Gastrocnemius medialis (tissue), 4 donors: ENCODE data around the gene CMIP.

Source experiments
- CTCF ChIP-seq, 5 experiments: fragments of 450-650 bp in 3 of 5; fragments of 200-600 bp in 2 of 5; sonication (generic) in 2 of 5; IDR thresholded peaks in 4 of 5; conservative IDR thresholded peaks in 1 of 5; 1 replicate in 4 of 5; 2 replicates in 1 of 5; pipeline ENCODE4 v1.5.1; 2016 to 2019; ENCODE audit warnings: antibody characterized with exemption in 5 of 5, mild to moderate bottlenecking in 3 of 5, moderate library complexity in 3 of 5
- POLR2A ChIP-seq, 2 donors: fragments of 450-650 bp; IDR thresholded peaks; one replicate each; pipeline ENCODE4 v1.6.1; 2017; ENCODE audit warnings: antibody characterized with exemption in 2 of 2, mild to moderate bottlenecking in 2 of 2, moderate library complexity in 2 of 2

- TF ChIP-seq CTCF (IDR thresholded peaks at IDR 0.05 in 4 of 5, conservative IDR thresholded peaks at IDR 0.05 in 1 of 5), result no peak
- TF ChIP-seq POLR2A (IDR thresholded peaks at IDR 0.05), result no peak
Measured at GRCh38 chr16:81436386-81436785, 8.2 kb upstream of the CMIP start.
